K562 (cell line): ENCODE data around the gene SEMA3C. TPM values are rescaled to one million over a fixed set of nuclear protein-coding genes. Genes with fewer than 3 reads are reported as not detected.

ENCODE experiments used
- ESRRA ChIP-seq: fragments of 450-650 bp; IDR thresholded peaks from 2 replicates; pipeline ENCODE4 v1.6.1; 2014; ENCODE audit warnings: low read depth, mild to moderate bottlenecking, moderate library complexity, borderline replicate concordance
- KDM2B ChIP-seq: fragments of 250-450 bp; sonication (Bioruptor Pico); IDR thresholded peaks from 2 replicates; pipeline ENCODE4 v1.8.0; 2021; ENCODE audit warnings: mild to moderate bottlenecking, moderate library complexity
- RBM17 ChIP-seq: fragments of 200-400 bp; formaldehyde crosslinking; IDR thresholded peaks from 2 replicates; pipeline ENCODE4 v1.6.1; 2017; ENCODE audit warnings: low read depth, mild to moderate bottlenecking, low read length, borderline replicate concordance
- SRSF3 ChIP-seq: fragments of 200-400 bp; formaldehyde crosslinking; IDR thresholded peaks from 2 replicates; pipeline ENCODE4 v1.6.1; 2016; ENCODE audit warnings: mild to moderate bottlenecking, low read length, moderate library complexity; ENCODE audit not compliant: insufficient read depth
- ZC3H4 ChIP-seq: sonication (generic); formaldehyde crosslinking; IDR thresholded peaks from 2 replicates; pipeline ENCODE4 v1.9.0; 2021; ENCODE audit warnings: missing genetic modification reagents, borderline replicate concordance
- polyA plus RNA-seq, 8 experiments: library from polyadenylated mRNA; depleted of rRNA in 4 of 8; stranded (reverse) in 5 of 8; unstranded in 3 of 8; fragments of >200 nt; fragmentation: Nextera tagmentation in 2 of 8; fragmentation: Illumina TruSeq in 1 of 8; extraction: Ambion mirVana in 2 of 8; extraction: Trizol in 1 of 8; gene quantifications; 2 replicates each; pipeline versions ENCODE4 v1.2.1 to v1.2.3, GENCODE V29; 2011 to 2014; ENCODE audit warnings: inconsistent platforms in 1 of 8, missing spikeins in 1 of 8
- total RNA-seq, 7 experiments: library from RNA; depleted of rRNA in 6 of 7; stranded (reverse); fragments of >200 nt in 6 of 7; fragmentation: Illumina TruSeq in 2 of 7; extraction: Trizol in 2 of 7; gene quantifications; 2 replicates each; pipeline versions ENCODE4 v1.2.1 to v1.2.3, GENCODE V29; 2011 to 2021; ENCODE audit warnings: low replicate concordance in 1 of 7
- TF ChIP-seq, protein P1 (sequence below): fragments of 450-650 bp; IDR thresholded peaks from 2 replicates; pipeline ENCODE4 v1.6.1; 2018; ENCODE audit warnings: mild to moderate bottlenecking, low read depth; ENCODE audit not compliant: partially characterized antibody
- TF ChIP-seq, protein P2 (sequence below): sonication (generic); formaldehyde crosslinking; IDR thresholded peaks from 2 replicates; pipeline ENCODE4 v1.8.0; 2022; ENCODE audit warnings: mild to moderate bottlenecking, low read depth, missing genetic modification reagents
- TF ChIP-seq, protein P3 (sequence below): fragments of 250-450 bp; sonication (Bioruptor Pico); IDR thresholded peaks from 2 replicates; pipeline ENCODE4 v1.4.0; 2020; ENCODE audit warnings: mild to moderate bottlenecking, moderate library complexity, borderline replicate concordance

The SEMA3C gene
- total and polyA plus RNA-seq, 9 of the 15 experiments (the other 6 are each of a cell fraction or from before 2014, with no cell fraction given): 0.04 to 0.36 (median 0.12) TPM; not detected in 3

DNA sequence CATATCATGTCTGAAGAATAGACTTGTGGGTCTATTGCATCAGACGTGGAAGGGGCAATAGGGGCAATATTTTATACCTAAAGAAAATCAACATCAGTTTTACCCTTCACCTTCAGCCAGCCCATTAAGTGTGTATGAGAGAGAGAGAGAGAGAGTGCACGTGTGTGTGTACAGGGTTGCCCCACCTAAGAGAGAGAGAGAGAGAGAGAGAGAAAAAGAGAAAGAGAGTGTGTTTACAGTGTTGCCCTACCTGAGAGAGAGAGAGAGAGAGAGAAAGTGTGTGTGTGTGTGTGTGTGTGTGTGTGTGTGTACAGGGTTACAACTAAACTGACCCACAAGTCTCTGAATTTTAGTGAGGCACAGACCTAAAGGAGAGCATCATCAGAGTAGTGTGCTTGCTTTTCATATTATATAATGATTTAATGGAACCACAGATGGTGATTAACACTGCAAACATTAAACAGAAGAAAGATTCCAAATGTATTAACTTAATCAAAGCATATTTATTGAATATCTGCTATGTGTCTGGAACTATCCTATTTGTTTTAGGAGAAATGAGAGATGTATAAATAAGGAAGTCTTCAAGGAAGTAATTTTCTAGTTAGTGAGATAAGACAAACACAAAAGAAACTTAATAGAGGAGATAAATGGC, 213.6 kb downstream of the SEMA3C start (continued):
- TF ChIP-seq RBM17: no peak
- no peak for TF ChIP-seq ZC3H4 (CRISPR knock-in tag)
- no peak for TF ChIP-seq ESRRA
- TF ChIP-seq, protein P1, sequence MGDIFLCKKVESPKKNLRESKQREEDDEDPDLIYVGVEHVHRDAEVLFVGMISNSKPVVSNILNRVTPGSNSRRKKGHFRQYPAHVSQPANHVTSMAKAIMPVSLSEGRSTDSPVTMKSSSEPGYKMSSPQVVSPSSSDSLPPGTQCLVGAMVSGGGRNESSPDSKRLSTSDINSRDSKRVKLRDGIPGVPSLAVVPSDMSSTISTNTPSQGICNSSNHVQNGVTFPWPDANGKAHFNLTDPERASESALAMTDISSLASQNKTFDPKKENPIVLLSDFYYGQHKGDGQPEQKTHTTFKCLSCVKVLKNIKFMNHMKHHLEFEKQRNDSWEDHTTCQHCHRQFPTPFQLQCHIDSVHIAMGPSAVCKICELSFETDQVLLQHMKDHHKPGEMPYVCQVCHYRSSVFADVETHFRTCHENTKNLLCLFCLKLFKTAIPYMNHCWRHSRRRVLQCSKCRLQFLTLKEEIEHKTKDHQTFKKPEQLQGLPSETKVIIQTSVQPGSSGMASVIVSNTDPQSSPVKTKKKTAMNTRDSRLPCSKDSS: no peak
- TF ChIP-seq, protein P2, sequence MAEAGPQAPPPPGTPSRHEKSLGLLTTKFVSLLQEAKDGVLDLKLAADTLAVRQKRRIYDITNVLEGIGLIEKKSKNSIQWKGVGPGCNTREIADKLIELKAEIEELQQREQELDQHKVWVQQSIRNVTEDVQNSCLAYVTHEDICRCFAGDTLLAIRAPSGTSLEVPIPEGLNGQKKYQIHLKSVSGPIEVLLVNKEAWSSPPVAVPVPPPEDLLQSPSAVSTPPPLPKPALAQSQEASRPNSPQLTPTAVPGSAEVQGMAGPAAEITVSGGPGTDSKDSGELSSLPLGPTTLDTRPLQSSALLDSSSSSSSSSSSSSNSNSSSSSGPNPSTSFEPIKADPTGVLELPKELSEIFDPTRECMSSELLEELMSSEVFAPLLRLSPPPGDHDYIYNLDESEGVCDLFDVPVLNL (CRISPR knock-in tag): no peak
- TF ChIP-seq SRSF3: no peak
- no peak for TF ChIP-seq KDM2B (CRISPR knock-in tag)
- TF ChIP-seq, protein P3, sequence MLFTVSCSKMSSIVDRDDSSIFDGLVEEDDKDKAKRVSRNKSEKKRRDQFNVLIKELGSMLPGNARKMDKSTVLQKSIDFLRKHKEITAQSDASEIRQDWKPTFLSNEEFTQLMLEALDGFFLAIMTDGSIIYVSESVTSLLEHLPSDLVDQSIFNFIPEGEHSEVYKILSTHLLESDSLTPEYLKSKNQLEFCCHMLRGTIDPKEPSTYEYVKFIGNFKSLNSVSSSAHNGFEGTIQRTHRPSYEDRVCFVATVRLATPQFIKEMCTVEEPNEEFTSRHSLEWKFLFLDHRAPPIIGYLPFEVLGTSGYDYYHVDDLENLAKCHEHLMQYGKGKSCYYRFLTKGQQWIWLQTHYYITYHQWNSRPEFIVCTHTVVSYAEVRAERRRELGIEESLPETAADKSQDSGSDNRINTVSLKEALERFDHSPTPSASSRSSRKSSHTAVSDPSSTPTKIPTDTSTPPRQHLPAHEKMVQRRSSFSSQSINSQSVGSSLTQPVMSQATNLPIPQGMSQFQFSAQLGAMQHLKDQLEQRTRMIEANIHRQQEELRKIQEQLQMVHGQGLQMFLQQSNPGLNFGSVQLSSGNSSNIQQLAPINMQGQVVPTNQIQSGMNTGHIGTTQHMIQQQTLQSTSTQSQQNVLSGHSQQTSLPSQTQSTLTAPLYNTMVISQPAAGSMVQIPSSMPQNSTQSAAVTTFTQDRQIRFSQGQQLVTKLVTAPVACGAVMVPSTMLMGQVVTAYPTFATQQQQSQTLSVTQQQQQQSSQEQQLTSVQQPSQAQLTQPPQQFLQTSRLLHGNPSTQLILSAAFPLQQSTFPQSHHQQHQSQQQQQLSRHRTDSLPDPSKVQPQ (CRISPR knock-in tag): no peak
